Thymus (tissue), 11 donors: ENCODE data around the gene GALM. TPM values are rescaled to one million over a fixed set of nuclear protein-coding genes. Genes with fewer than 3 reads are reported as not detected.

Experiments
- DNase-seq, 9 donors: peaks; one replicate each; pipeline ENCODE4 v3.0.0-alpha.2; 2013; ENCODE audit warnings: low spot score in 9 of 9, low read depth in 6 of 9, missing footprints in 1 of 9
- H3K27ac ChIP-seq, 2 donors: one replicate each; pipeline ENCODE4 v1.5.1; 2013; ENCODE audit warnings: control low read depth in 1 of 2, low read depth in 1 of 2, low read length in 1 of 2, mild to moderate bottlenecking in 1 of 2, moderate library complexity in 1 of 2
- H3K27me3 ChIP-seq, 2 donors: one replicate each; pipeline ENCODE4 v1.5.1; 2013; ENCODE audit warnings: low read length in 1 of 2; ENCODE audit not compliant: control insufficient read depth in 2 of 2, insufficient read depth in 1 of 2
- H3K36me3 ChIP-seq, 2 donors: one replicate each; pipeline ENCODE4 v1.5.1; 2013; ENCODE audit warnings: low read length in 1 of 2, mild to moderate bottlenecking in 1 of 2, moderate library complexity in 1 of 2; ENCODE audit not compliant: control insufficient read depth in 2 of 2, insufficient read depth in 2 of 2
- H3K4me1 ChIP-seq, 2 donors: one replicate each; pipeline ENCODE4 v1.5.1; 2013; ENCODE audit warnings: low read length in 2 of 2; ENCODE audit not compliant: control insufficient read depth in 2 of 2, insufficient read depth in 2 of 2
- H3K4me3 ChIP-seq, 2 donors: one replicate each; pipeline ENCODE4 v1.5.1; 2013; ENCODE audit warnings: low read length in 2 of 2, control low read depth in 1 of 2, mild to moderate bottlenecking in 1 of 2
- H3K9me3 ChIP-seq, 2 donors: one replicate each; pipeline ENCODE4 v1.5.1; 2013; ENCODE audit warnings: low read length in 1 of 2, mild to moderate bottlenecking in 1 of 2; ENCODE audit not compliant: control insufficient read depth in 2 of 2, insufficient read depth in 1 of 2
- WGBS: extraction: QIAGEN DNeasy Blood & Tissue Kit; methylation state at CpG from one replicate; pipeline ENCODE4 v1.1.7; 2013; 5-methylcytosine and 5-hydroxymethylcytosine counted together
- polyA plus RNA-seq: library from polyadenylated mRNA; stranded (reverse); fragments of 200-250 nt; gene quantifications from one replicate; pipeline ENCODE4 v1.2.3, GENCODE V29; 2013
- total RNA-seq: library from RNA; stranded (reverse); fragments of 120-200 nt; gene quantifications from one replicate; pipeline ENCODE4 v1.2.4, GENCODE V29; 2013
- donor health status: healthy.

GALM gene
- total and polyA plus RNA-seq, 2 donors = 10.0 to 12.0 TPM

GRCh38 chr2:38653715-38654527 lies 12.0 kb upstream of the GALM start:
- 84% methylated on average over 10 of the region's 10 CpGs for WGBS
- no peaks in the 10 kb centered on the region for H3K36me3 ChIP-seq
- H3K9me3 ChIP-seq = no peaks in the 10 kb centered on the region
- no peak overlapping the region for H3K4me3 ChIP-seq
- H3K4me1 ChIP-seq = peaks cover 6 to 32% of the 10 kb centered on the region in 2 donors
- H3K27me3 ChIP-seq = no peaks in the 10 kb centered on the region
- H3K27ac ChIP-seq = peak overlapping the region in 1 of 2 donors; percentile 42
- DNase-seq = no peak

GRCh38 chr2:38654528-38655381 lies 11.2 kb upstream of the GALM start:
- H3K36me3 ChIP-seq = no peaks in the 10 kb centered on the region
- H3K4me1 ChIP-seq = peaks cover 6 to 32% of the 10 kb centered on the region in 2 donors
- no peaks in the 10 kb centered on the region for H3K27me3 ChIP-seq
- H3K27ac ChIP-seq = no peak overlapping the region
- no peak for DNase-seq
- H3K9me3 ChIP-seq = no peaks in the 10 kb centered on the region
- H3K4me3 ChIP-seq = no peak overlapping the region
- 84% methylated on average over 13 of the region's 13 CpGs for WGBS

GRCh38 chr2:38655441-38655840 lies 10.5 kb upstream of the GALM start:
- Histone ChIP-seq H3K4me3 (no peak overlapping the region), H3K4me1 (peaks cover 6 to 32% of the 10 kb centered on the region in 2 donors), H3K36me3 (no peaks in the 10 kb centered on the region), H3K27me3 (no peaks in the 10 kb centered on the region), H3K9me3 (no peaks in the 10 kb centered on the region), H3K27ac (no peak overlapping the region)
- WGBS = 100% methylated on average over 1 of the region's 1 CpG
- DNase-seq = no peak

GRCh38 chr2:38656866-38657480 lies 8.9 kb upstream of the GALM start:
- H3K9me3 ChIP-seq = no peaks in the 10 kb centered on the region
- H3K36me3 ChIP-seq = no peaks in the 10 kb centered on the region
- no peak overlapping the region for H3K27ac ChIP-seq
- no peak for DNase-seq
- no peaks in the 10 kb centered on the region for H3K27me3 ChIP-seq
- peaks cover 6 to 32% of the 10 kb centered on the region in 2 donors for H3K4me1 ChIP-seq
- no peak overlapping the region for H3K4me3 ChIP-seq
- WGBS = 97% methylated on average over 4 of the region's 4 CpGs

GRCh38 chr2:38658613-38659012 lies 7.3 kb upstream of the GALM start:
- Histone ChIP-seq H3K27me3 (no peaks in the 10 kb centered on the region), H3K9me3 (no peaks in the 10 kb centered on the region), H3K4me1 (peaks cover 6 to 21% of the 10 kb centered on the region in 2 donors), H3K27ac (no peak overlapping the region), H3K4me3 (no peak overlapping the region), H3K36me3 (no peaks in the 10 kb centered on the region)
- 78% methylated on average over 2 of the region's 2 CpGs for WGBS
- no peak for DNase-seq

- DNase-seq = no peak
- 95% methylated on average over 2 of the region's 2 CpGs for WGBS
- Histone ChIP-seq H3K4me1 (peaks cover 6 to 16% of the 10 kb centered on the region in 2 donors), H3K36me3 (no peaks in the 10 kb centered on the region), H3K27ac (no peak overlapping the region), H3K9me3 (no peaks in the 10 kb centered on the region), H3K4me3 (no peak overlapping the region), H3K27me3 (no peaks in the 10 kb centered on the region)
These were observed 6.8 kb upstream of the GALM start for GRCh38 chr2:38659115-38659514.

GRCh38 chr2:38660282-38660681 lies 5.6 kb upstream of the GALM start:
- 98% methylated on average over 3 of the region's 3 CpGs for WGBS
- H3K36me3 ChIP-seq = no peaks in the 10 kb centered on the region
- H3K27ac ChIP-seq = no peak overlapping the region
- no peaks in the 10 kb centered on the region for H3K9me3 ChIP-seq
- peaks cover 2 to 4% of the 10 kb centered on the region in 2 donors for H3K4me1 ChIP-seq
- DNase-seq = no peak
- H3K4me3 ChIP-seq = no peak overlapping the region
- no peaks in the 10 kb centered on the region for H3K27me3 ChIP-seq

- Histone ChIP-seq H3K9me3 (peaks cover 0 to 3% of the 10 kb centered on the region in 2 donors), H3K36me3 (no peaks in the 10 kb centered on the region), H3K4me3 (no peak overlapping the region), H3K27ac (no peak overlapping the region), H3K27me3 (no peaks in the 10 kb centered on the region), H3K4me1 (peaks cover 2 to 4% of the 10 kb centered on the region in 2 donors)
- WGBS = 95% methylated on average over 3 of the region's 3 CpGs
- no peak for DNase-seq
These were observed 4.6 kb upstream of the GALM start for GRCh38 chr2:38661306-38661705.

GRCh38 chr2:38666556-38666910 lies 619 bp downstream of the GALM start:
- peaks cover 0 to 3% of the 10 kb centered on the region in 2 donors for H3K9me3 ChIP-seq
- peak in 5 of 9 donors; percentile 18 to 51 (median 32) for DNase-seq
- 16% methylated on average over 4 of the region's 4 CpGs for WGBS
- no peaks in the 10 kb centered on the region for H3K27me3 ChIP-seq
- H3K27ac ChIP-seq = peak overlapping the region; percentile 9 to 86
- peaks cover 9 to 16% of the 10 kb centered on the region in 2 donors for H3K4me1 ChIP-seq
- no peaks in the 10 kb centered on the region for H3K36me3 ChIP-seq
- H3K4me3 ChIP-seq = peak overlapping the region; percentile 82 to 85
